PC-3 (cell line): ENCODE results near the gene RFLNA. TPM values are rescaled to one million over a fixed set of nuclear protein-coding genes. Genes with fewer than 3 reads are reported as not detected.

Source experiments
- ATAC-seq: fragments of 200-7000 bp; cut with Tn5 transposase; 2 replicates; pipeline ENCODE4 v1.9.1; 2020; ENCODE audit warnings: mild to moderate bottlenecking, moderate library complexity
- BruUV-seq: library from RNA; stranded (reverse); fragments of 400-500 nt; replicated peaks from 2 replicates; lab custom pipeline; 2021; lab: Mats Ljungman, UMichigan
- CTCF ChIA-PET: fragments of 300-600 bp; sonication (Branson Sonifier 250); formaldehyde crosslinking; loops from one replicate; lab custom pipeline; 2022; ENCODE audit warnings: antibody characterized with exemption; lab: Charles Lee
- POLR2A ChIA-PET: fragments of 300-600 bp; sonication (Branson Sonifier 250); formaldehyde crosslinking; loops from one replicate; lab custom pipeline; 2022; ENCODE audit warnings: antibody characterized with exemption; ENCODE audit not compliant: unreplicated experiment; lab: Charles Lee
- DNase-seq: peaks from one replicate; pipeline ENCODE4 v3.0.0-alpha.2; 2015
- H2AFZ ChIP-seq: fragments of 300-600 bp; sonication (generic); 2 replicates; pipeline ENCODE4 v1.6.0; 2016; ENCODE audit warnings: antibody characterized with exemption, low read length
- H3F3A ChIP-seq: fragments of 300-600 bp; sonication (generic); one replicate; pipeline ENCODE4 v1.6.0; 2017; ENCODE audit warnings: antibody characterized with exemption, low read length, control low read depth, mild to moderate bottlenecking; ENCODE audit not compliant: unreplicated experiment
- H3K27ac ChIP-seq: fragments of 300-600 bp; sonication (generic); 2 replicates; pipeline ENCODE4 v1.5.1; 2016; ENCODE audit warnings: mild to moderate bottlenecking, low read length
- H3K27me3 ChIP-seq: fragments of 300-600 bp; sonication (generic); 2 replicates; pipeline ENCODE4 v1.6.1; 2016; ENCODE audit warnings: low read length, mixed read lengths
- H3K36me3 ChIP-seq: fragments of 300-600 bp; sonication (generic); 2 replicates; pipeline ENCODE4 v1.6.1; 2016; ENCODE audit warnings: low read depth, mixed run types, low read length, mixed read lengths
- H3K4me1 ChIP-seq: fragments of 300-600 bp; sonication (generic); 2 replicates; pipeline ENCODE4 v1.5.1; 2016; ENCODE audit warnings: low read length; ENCODE audit not compliant: insufficient read depth
- H3K4me2 ChIP-seq: fragments of 300-600 bp; sonication (generic); 2 replicates; pipeline ENCODE4 v1.6.0; 2016; ENCODE audit warnings: low read length
- H3K4me3 ChIP-seq: fragments of 300-600 bp; sonication (generic); 2 replicates; pipeline ENCODE4 v1.5.1; 2016; ENCODE audit warnings: mild to moderate bottlenecking, low read length, mixed read lengths
- H3K79me2 ChIP-seq: fragments of 300-600 bp; sonication (generic); 2 replicates; pipeline ENCODE4 v1.6.1; 2017; ENCODE audit warnings: low read length, mixed read lengths
- H3K9ac ChIP-seq: fragments of 300-600 bp; sonication (generic); 2 replicates; pipeline ENCODE4 v1.6.0; 2016; ENCODE audit warnings: mild to moderate bottlenecking, low read length
- H3K9me2 ChIP-seq: fragments of 300-600 bp; sonication (generic); replicated peaks from 2 replicates; pipeline ENCODE4 v1.6.1; 2016; ENCODE audit warnings: mixed run types, low read length, mixed read lengths
- H3K9me3 ChIP-seq: fragments of 300-600 bp; sonication (generic); 2 replicates; pipeline ENCODE4 v1.6.1; 2016; ENCODE audit warnings: low read length, mixed read lengths
- H4K20me1 ChIP-seq: fragments of 300-600 bp; sonication (generic); 2 replicates; pipeline ENCODE4 v1.6.1; 2016; ENCODE audit warnings: low read length, mixed read lengths
- EZH2 ChIP-seq: fragments of 300-600 bp; sonication (generic); IDR thresholded peaks from one replicate; pipeline ENCODE4 v1.6.1; 2017; ENCODE audit warnings: antibody characterized with exemption, mild to moderate bottlenecking, low read length; ENCODE audit not compliant: unreplicated experiment
- EZH2phosphoT487 ChIP-seq: fragments of 300-600 bp; sonication (generic); IDR thresholded peaks from 2 replicates; pipeline ENCODE4 v1.6.1; 2018; ENCODE audit warnings: mild to moderate bottlenecking, antibody characterized with exemption, low read length, borderline replicate concordance
- intact Hi-C: fragments of 100-400 bp; cut with micrococcal nuclease; formaldehyde crosslinking; loops from 2 replicates; pipeline ENCODE4 v1.9.0; 2023
- total RNA-seq: library from RNA; depleted of rRNA; stranded (reverse); fragments of >200 nt; gene quantifications from 2 replicates; pipeline ENCODE4 v1.2.3, GENCODE V29; 2014
- TF ChIP-seq, protein P1 (sequence below): fragments of 300-600 bp; sonication (generic); conservative IDR thresholded peaks from 2 replicates; pipeline ENCODE4 v1.5.1; 2017; ENCODE audit warnings: antibody characterized with exemption, low read depth, mild to moderate bottlenecking, low read length

The RFLNA gene
- total RNA-seq, 1 experiment from 2014 or later: not detected

- Histone ChIP-seq H3F3A (no peaks in the 10 kb centered on the region), H2AFZ (no peak overlapping the region), H3K9me2 (no peaks in the 10 kb centered on the region), H3K27ac (no peak overlapping the region), H3K79me2 (no peaks in the 10 kb centered on the region), H3K9me3 (no peaks in the 10 kb centered on the region), H3K4me1 (no peaks in the 10 kb centered on the region), H3K4me3 (no peak overlapping the region), H3K27me3 (no peaks in the 10 kb centered on the region), H4K20me1 (peaks cover 10% of the 10 kb centered on the region; the same call in 1 of the 2 replicates), H3K36me3 (peaks cover 71% of the 10 kb centered on the region), H3K4me2 (no peak overlapping the region), H3K9ac (no peak overlapping the region)
- ATAC-seq: no peak
- no TSS peak for BruUV-seq
- intact Hi-C loops: no loop called here
- ChIA-PET POLR2A (no interaction called here), CTCF (interaction anchor here (0.7 kb wide), 1 partner anchor 116 kb away, joined by 14 read pairs; no protein-coding TSS in a partner anchor)
- DNase-seq: no peak
- TF ChIP-seq EZH2phosphoT487 (no peak), EZH2 (no peak)
- TF ChIP-seq, protein P1, sequence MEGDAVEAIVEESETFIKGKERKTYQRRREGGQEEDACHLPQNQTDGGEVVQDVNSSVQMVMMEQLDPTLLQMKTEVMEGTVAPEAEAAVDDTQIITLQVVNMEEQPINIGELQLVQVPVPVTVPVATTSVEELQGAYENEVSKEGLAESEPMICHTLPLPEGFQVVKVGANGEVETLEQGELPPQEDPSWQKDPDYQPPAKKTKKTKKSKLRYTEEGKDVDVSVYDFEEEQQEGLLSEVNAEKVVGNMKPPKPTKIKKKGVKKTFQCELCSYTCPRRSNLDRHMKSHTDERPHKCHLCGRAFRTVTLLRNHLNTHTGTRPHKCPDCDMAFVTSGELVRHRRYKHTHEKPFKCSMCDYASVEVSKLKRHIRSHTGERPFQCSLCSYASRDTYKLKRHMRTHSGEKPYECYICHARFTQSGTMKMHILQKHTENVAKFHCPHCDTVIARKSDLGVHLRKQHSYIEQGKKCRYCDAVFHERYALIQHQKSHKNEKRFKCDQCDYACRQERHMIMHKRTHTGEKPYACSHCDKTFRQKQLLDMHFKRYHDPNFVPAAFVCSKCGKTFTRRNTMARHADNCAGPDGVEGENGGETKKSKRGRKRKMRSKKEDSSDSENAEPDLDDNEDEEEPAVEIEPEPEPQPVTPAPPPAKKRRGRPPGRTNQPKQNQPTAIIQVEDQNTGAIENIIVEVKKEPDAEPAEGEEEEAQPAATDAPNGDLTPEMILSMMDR: no peak
Observed at GRCh38 chr12:124337622-124338021, 42.7 kb downstream of the RFLNA start.

DNA sequence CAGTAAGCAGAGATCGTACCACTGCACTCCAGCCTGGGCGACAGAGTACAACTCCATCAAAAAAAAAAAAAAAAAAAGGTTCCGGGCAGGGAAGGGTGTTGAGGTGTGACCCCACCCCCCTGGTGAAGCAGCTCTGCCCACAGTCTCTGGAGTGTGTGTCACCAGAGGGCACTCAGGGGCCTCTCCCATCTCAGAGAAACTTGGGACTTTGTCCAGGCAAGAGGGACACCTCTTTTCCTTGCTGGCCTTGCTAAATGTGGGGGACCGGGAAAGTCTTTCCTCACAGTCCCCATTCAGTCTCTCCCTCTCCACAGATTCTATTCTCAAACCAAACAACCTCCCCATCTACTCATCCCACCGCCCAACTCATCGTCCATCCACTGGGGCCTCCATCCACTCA is 43.6 kb downstream of the RFLNA start:
- Histone ChIP-seq H3K4me1 (no peaks in the 10 kb centered on the region), H3K4me3 (no peak overlapping the region), H3K9me3 (no peaks in the 10 kb centered on the region), H3K27ac (no peak overlapping the region), H3K36me3 (peaks cover 71% of the 10 kb centered on the region), H3K27me3 (no peaks in the 10 kb centered on the region), H3K79me2 (no peaks in the 10 kb centered on the region), H3F3A (no peaks in the 10 kb centered on the region), H3K9me2 (no peaks in the 10 kb centered on the region), H3K9ac (no peak overlapping the region), H3K4me2 (no peak overlapping the region), H4K20me1 (peaks cover 9% of the 10 kb centered on the region; the same call in 1 of the 2 replicates), H2AFZ (no peak overlapping the region)
- ATAC-seq (no peak; the same call in 1 of the 2 replicates), DNase-seq (no peak)
- ChIA-PET POLR2A (no interaction called here), CTCF (interaction anchor here (0.7 kb wide), 1 partner anchor 115 kb away, joined by 14 read pairs; no protein-coding TSS in a partner anchor)
- no TSS peak for BruUV-seq
- TF ChIP-seq EZH2: no peak
- TF ChIP-seq, protein P1: no peak
- no peak for TF ChIP-seq EZH2phosphoT487
- intact Hi-C loops: no loop called here

GRCh38 chr12:124338876-124339603 is 44.1 kb downstream of the RFLNA start:
- BruUV-seq: no TSS peak
- no peaks in the 10 kb centered on the region for H3F3A ChIP-seq
- TF ChIP-seq EZH2phosphoT487: no peak
- TF ChIP-seq, protein P1: no peak
- TF ChIP-seq EZH2: no peak
- H3K9ac ChIP-seq: no peak overlapping the region
- ATAC-seq (no peak), DNase-seq (no peak)
- H4K20me1 ChIP-seq: peaks cover 9% of the 10 kb centered on the region; the same call in 1 of the 2 replicates
- intact Hi-C loops: no loop called here
- peaks cover 72% of the 10 kb centered on the region for H3K36me3 ChIP-seq
- no peak overlapping the region for H3K27ac ChIP-seq
- POLR2A ChIA-PET: no interaction called here
- CTCF ChIA-PET: no interaction called here
- no peaks in the 10 kb centered on the region for H3K27me3 ChIP-seq
- no peaks in the 10 kb centered on the region for H3K4me1 ChIP-seq
- no peak overlapping the region for H3K4me3 ChIP-seq
- no peaks in the 10 kb centered on the region for H3K9me2 ChIP-seq
- no peaks in the 10 kb centered on the region for H3K9me3 ChIP-seq
- no peak overlapping the region for H3K4me2 ChIP-seq
- H2AFZ ChIP-seq: no peak overlapping the region
- H3K79me2 ChIP-seq: no peaks in the 10 kb centered on the region
